Bronchial epithelial cell (primary cell): ENCODE measurements around the gene CNPY4. TPM values are rescaled to one million over a fixed set of nuclear protein-coding genes. Genes with fewer than 3 reads are reported as not detected.

Experiments used
- DNase-seq: peaks from one replicate; pipeline ENCODE4 v3.0.0-alpha.2; 2010; ENCODE audit warnings: low read depth
- FAIRE-seq: peaks from 2 replicates; lab custom pipeline; 2011; peaks lifted over from hg19 to GRCh38; lab: Jason Lieb, UNC
- H3K27me3 ChIP-seq: 2 replicates; pipeline ENCODE4 v1.5.1; 2011; ENCODE audit warnings: low read length; ENCODE audit not compliant: control insufficient read depth, insufficient read depth
- H3K36me3 ChIP-seq: 2 replicates; pipeline ENCODE4 v1.5.1; 2011; ENCODE audit warnings: low read length; ENCODE audit not compliant: control insufficient read depth, insufficient read depth
- H3K4me3 ChIP-seq: 2 replicates; pipeline ENCODE4 v1.5.1; 2011; ENCODE audit warnings: mild to moderate bottlenecking, low read depth, low read length, control low read depth
- total RNA-seq: library from RNA; depleted of rRNA; stranded (reverse); fragments of >200 nt; gene quantifications from 2 replicates; pipeline ENCODE4 v1.2.1, GENCODE V29; 2014
- TF ChIP-seq, protein P1 (sequence below): IDR thresholded peaks from 2 replicates; pipeline ENCODE4 v1.5.1; 2011; ENCODE audit warnings: mild to moderate bottlenecking, moderate library complexity, low read length, control low read depth, inconsistent platforms; ENCODE audit not compliant: insufficient read depth, severe bottlenecking

The CNPY4 gene
- total RNA-seq, 1 donor from 2014 or later = 2.9 TPM

DNA sequence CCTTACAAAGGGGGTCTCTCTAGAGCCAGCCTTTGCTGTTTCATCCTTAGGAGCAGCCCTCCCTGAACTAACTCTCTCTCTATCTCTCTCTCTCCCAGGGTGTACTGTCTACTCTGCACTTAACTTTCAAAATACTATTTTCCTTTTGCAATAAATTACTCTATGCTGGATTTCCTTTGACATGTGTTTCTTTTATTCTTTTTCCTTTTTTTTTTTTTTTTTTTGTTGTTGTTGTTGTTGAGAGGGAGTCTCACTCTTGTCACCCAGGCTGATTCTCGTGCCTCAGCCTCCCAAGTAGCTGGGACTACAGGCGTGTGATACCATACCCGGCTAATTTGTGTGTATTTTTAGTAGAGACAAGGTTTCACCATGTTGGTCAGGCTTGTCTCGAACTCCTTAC, 36.5 kb upstream of the CNPY4 start:
- no peak for DNase-seq
- peaks cover 8% of the 10 kb centered on the region for H3K36me3 ChIP-seq

DNA sequence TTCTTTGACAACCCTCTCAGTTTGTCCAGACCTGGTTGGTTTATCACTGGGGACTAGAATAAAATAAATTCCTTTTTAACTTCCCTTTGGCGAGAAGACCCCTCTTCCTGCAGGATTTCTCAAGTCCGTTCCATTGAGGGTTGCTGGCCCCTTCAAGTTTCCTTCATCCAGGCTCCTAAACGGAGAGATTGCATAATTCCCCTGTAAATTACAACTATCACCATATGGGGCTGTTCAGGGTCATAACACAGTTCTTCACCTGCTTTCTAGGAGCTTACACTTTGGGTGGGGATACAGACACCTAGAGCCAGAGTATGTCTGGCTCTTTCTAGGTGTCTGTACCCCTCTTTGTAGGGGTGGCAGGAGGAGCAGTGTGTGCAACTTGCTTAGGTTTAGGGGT, 33.9 kb upstream of the CNPY4 start:
- Histone ChIP-seq H3K27me3 (no peaks in the 10 kb centered on the region), H3K4me3 (no peak overlapping the region), H3K36me3 (peaks cover 2% of the 10 kb centered on the region)
- FAIRE-seq = no peak
- DNase-seq = no peak
- TF ChIP-seq, protein P1, sequence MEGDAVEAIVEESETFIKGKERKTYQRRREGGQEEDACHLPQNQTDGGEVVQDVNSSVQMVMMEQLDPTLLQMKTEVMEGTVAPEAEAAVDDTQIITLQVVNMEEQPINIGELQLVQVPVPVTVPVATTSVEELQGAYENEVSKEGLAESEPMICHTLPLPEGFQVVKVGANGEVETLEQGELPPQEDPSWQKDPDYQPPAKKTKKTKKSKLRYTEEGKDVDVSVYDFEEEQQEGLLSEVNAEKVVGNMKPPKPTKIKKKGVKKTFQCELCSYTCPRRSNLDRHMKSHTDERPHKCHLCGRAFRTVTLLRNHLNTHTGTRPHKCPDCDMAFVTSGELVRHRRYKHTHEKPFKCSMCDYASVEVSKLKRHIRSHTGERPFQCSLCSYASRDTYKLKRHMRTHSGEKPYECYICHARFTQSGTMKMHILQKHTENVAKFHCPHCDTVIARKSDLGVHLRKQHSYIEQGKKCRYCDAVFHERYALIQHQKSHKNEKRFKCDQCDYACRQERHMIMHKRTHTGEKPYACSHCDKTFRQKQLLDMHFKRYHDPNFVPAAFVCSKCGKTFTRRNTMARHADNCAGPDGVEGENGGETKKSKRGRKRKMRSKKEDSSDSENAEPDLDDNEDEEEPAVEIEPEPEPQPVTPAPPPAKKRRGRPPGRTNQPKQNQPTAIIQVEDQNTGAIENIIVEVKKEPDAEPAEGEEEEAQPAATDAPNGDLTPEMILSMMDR = no peak

More for the DNA sequence above, 36.5 kb upstream of the CNPY4 start:
- TF ChIP-seq, protein P1 = no peak
- no peak overlapping the region for H3K4me3 ChIP-seq
- no peak for FAIRE-seq
- H3K27me3 ChIP-seq = no peaks in the 10 kb centered on the region

DNA sequence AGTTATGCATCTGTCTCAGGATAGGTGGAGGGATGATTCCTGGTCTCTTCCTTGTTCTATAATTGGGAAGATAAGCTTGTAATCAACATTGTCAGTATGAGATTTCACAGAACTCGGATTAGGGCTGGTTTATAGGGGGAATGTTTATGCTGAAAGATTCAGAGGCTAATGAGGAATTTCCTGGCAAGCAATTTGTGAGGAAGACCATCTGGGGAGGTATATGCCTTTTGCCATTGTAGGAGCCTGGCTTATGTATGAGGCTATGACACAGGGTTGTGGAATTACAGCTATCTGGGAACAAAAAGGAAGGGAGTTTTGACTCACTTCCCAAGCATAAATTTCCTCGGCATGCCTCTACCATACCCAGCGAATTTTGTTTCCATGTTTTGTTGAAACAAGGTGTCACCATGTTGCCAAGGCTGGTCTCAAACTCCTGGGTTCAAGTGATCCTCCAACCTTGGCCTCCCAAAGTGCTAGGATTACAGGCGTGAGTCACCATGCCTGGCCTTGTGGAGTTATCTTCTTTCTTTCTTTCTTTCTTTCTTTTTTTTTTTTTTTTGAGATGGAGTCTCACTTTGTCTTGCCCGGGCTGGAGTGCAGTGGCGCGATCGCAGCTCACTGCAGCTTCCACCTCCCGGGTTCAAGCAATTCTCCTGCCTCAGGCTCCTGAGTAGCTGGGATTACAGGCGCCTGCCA, 32.2 kb upstream of the CNPY4 start:
- Histone ChIP-seq H3K36me3 (peaks cover 15% of the 10 kb centered on the region), H3K4me3 (no peak overlapping the region), H3K27me3 (no peaks in the 10 kb centered on the region)
- TF ChIP-seq, protein P1 = no peak
- FAIRE-seq = no peak
- DNase-seq = peak; percentile 88

DNA sequence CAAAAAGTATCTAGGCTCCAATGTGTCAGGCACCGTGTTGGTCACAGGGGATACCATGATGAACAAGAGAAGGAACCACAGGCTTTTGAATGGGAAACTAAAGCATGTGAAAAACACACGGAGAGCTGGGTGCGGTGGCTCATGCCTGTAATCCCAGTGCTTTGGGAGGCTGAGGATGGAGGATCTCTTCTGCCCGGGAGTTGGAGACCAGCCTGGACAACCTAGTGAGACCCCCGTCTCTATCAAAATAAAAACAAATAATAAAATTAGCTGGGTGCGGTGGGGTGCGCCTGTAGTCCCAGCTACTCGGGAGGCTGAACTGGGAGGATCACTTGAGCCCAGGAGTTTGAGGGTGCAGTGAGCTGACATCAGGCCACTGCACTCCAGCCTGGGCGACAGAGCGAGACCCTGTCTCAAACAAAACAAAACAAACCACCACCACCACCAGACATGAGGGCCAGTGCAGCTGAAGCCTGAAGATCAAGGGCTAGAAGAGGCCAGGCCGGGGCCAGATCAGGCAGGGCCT, 31.3 kb upstream of the CNPY4 start:
- FAIRE-seq (no peak), DNase-seq (no peak)
- H3K4me3 ChIP-seq = peak overlapping the region; percentile 86
- H3K36me3 ChIP-seq = peaks cover 19% of the 10 kb centered on the region
- no peaks in the 10 kb centered on the region for H3K27me3 ChIP-seq
- TF ChIP-seq, protein P1 = no peak

DNA sequence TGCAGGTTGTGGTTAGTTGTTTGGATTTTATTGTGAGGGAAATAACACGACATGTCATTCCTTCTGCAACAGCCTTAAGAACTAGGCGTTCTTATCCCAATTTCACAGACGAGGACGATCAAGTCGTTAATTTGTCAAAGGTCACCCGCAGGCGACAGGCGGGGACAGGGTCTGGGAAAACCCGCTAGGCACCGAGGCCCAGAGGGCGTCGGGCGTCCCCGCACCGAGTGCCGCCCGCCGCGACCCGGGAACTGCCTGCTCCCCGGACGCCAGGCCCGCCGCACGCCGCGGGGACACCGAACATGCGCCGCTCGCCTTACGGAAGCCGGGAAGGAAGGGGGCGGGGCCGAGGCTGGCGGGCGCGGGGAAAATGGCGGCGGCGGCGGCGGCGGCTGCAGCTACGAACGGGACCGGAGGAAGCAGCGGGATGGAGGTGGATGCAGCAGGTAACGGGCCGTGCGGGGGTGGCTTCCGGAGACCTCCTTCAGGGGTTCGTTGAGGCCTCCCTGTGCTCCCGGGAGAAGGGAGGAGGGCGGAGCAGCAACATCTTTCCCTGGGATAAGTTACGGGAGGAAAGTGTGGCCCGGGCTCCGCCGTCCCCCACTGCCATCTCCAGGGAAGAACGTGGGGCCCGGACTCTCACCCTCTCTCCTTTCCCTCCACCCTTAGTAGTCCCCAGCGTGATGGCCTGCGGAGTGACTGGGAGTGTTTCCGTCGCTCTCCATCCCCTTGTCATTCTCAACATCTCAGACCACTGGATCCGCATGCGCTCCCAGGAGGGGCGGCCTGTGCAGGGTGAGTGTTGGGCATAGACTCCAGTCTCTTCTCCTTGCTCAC, 30.6 kb upstream of the CNPY4 start, which contains the start of gene COPS6:
Gene COPS6 (plus strand): TSS at position 349 of the 837 bp plus-strand sequence. CDS start 22 bp downstream, at position 371.
- TF ChIP-seq, protein P1 = no peak
- FAIRE-seq (no peak), DNase-seq (peak; percentile 22)
- Histone ChIP-seq H3K27me3 (no peaks in the 10 kb centered on the region), H3K36me3 (peaks cover 25% of the 10 kb centered on the region), H3K4me3 (peak within 1 kb of the TSS; percentile 86)
